HCT116 (cell line): ENCODE results near the gene LRRC72. TPM values are rescaled to one million over a fixed set of nuclear protein-coding genes. Genes with fewer than 3 reads are reported as not detected.

Experiments
- ATAC-seq: fragments of 200-7000 bp; cut with Tn5 transposase; 2 replicates; pipeline ENCODE4 v1.9.1; 2020; ENCODE audit warnings: mild to moderate bottlenecking, moderate library complexity
- BruUV-seq: library from RNA; stranded (reverse); fragments of 400-500 nt; replicated peaks from 2 replicates; lab custom pipeline; 2021; lab: Mats Ljungman, UMichigan
- CTCF ChIA-PET: fragments of 300-600 bp; sonication (Branson Sonifier 250); formaldehyde crosslinking; loops from one replicate; lab custom pipeline; 2021; ENCODE audit warnings: antibody characterized with exemption; lab: Charles Lee
- POLR2A ChIA-PET: fragments of 300-600, 350-600 bp; sonication (Branson Sonifier 250); formaldehyde crosslinking; loops from one replicate; lab custom pipeline; 2021; ENCODE audit warnings: antibody characterized with exemption; lab: Charles Lee
- RAD21 ChIA-PET, 2 experiments: fragments of 300-600 bp; sonication (Branson Sonifier 250); formaldehyde crosslinking; loops; one replicate each; lab custom pipeline; 2023; ENCODE audit warnings: low total read pairs in 2 of 2; ENCODE audit not compliant: uncharacterized antibody in 2 of 2, unreplicated experiment in 2 of 2, low non-redundant PET in 1 of 2; lab: Charles Lee
- DNase-seq: peaks from one replicate; pipeline ENCODE4 v3.0.0-alpha.2; 2010; ENCODE audit warnings: low read depth, low spot score
- H2AFZ ChIP-seq: fragments of 200-600 bp; shearing (Covaris generic), sonication (generic); 2 replicates; pipeline ENCODE4 v1.6.1; 2017; ENCODE audit warnings: low read depth, mixed run types, mixed read lengths, antibody characterized with exemption, low read length; ENCODE audit not compliant: poor library complexity, severe bottlenecking
- H3K27ac ChIP-seq: 2 replicates; pipeline ENCODE4 v1.5.1; 2012; ENCODE audit warnings: low read depth, low read length
- H3K27me3 ChIP-seq: fragments of 200-600 bp; sonication (generic); 2 replicates; pipeline ENCODE4 v1.6.1; 2016; ENCODE audit warnings: mixed run types, low read length, mixed read lengths; ENCODE audit not compliant: insufficient read depth
- H3K36me3 ChIP-seq, 2 experiments: fragments of 200-500 bp in 1 of 2; fragments of 200-600 bp in 1 of 2; sonication (Bioruptor generic) in 1 of 2; sonication (generic) in 1 of 2; 2 replicates each; pipeline versions ENCODE4 v1.5.1 to v1.6.1; 2014 to 2016; ENCODE audit warnings: low read length in 2 of 2, inconsistent platforms in 1 of 2, mixed read lengths in 1 of 2, mixed run types in 1 of 2; ENCODE audit not compliant: insufficient read depth in 2 of 2, control insufficient read depth in 1 of 2
- H3K4me1 ChIP-seq, 2 experiments: fragments of 200-600 bp in 1 of 2; sonication (generic) in 1 of 2; 2 replicates each; pipeline versions ENCODE4 v1.5.1 to v1.6.1; 2012 to 2017; ENCODE audit warnings: low read length in 2 of 2, inconsistent platforms in 1 of 2, mild to moderate bottlenecking in 1 of 2, mixed read lengths in 1 of 2, mixed run types in 1 of 2, moderate library complexity in 1 of 2; ENCODE audit not compliant: insufficient read depth in 2 of 2, control insufficient read depth in 1 of 2
- H3K4me2 ChIP-seq: fragments of 200-600 bp; sonication (generic); 2 replicates; pipeline ENCODE4 v1.6.1; 2017; ENCODE audit warnings: mixed run types, low read length, mixed read lengths
- H3K4me3 ChIP-seq, 2 experiments: fragments of 200-600 bp in 1 of 2; sonication (generic) in 1 of 2; replicated peaks in 1 of 2; 2 replicates each; pipeline ENCODE4 v1.5.1; 2011 to 2016; ENCODE audit warnings: low read length in 2 of 2, control low read depth in 1 of 2, low read depth in 1 of 2, mild to moderate bottlenecking in 1 of 2, mixed read lengths in 1 of 2, mixed run types in 1 of 2
- H3K79me2 ChIP-seq: fragments of 200-600 bp; sonication (generic); 2 replicates; pipeline ENCODE4 v1.6.1; 2017; ENCODE audit warnings: mild to moderate bottlenecking, mixed run types, low read length, moderate library complexity, mixed read lengths; ENCODE audit not compliant: insufficient read depth
- H3K9ac ChIP-seq: fragments of 200-600 bp; sonication (generic); 2 replicates; pipeline ENCODE4 v1.6.1; 2016; ENCODE audit warnings: low read length, mixed read lengths
- H3K9me2 ChIP-seq: fragments of 200-600 bp; sonication (generic), shearing (Covaris generic); 2 replicates; pipeline ENCODE4 v1.6.1; 2017; ENCODE audit warnings: mixed run types, mild to moderate bottlenecking, moderate library complexity; ENCODE audit not compliant: insufficient read depth
- H3K9me3 ChIP-seq, 2 experiments: fragments of 200-500 bp in 1 of 2; fragments of 200-600 bp in 1 of 2; sonication (Bioruptor generic) in 1 of 2; sonication (generic) in 1 of 2; 2 replicates each; pipeline ENCODE4 v1.6.1; 2014 to 2017; ENCODE audit warnings: low read length in 2 of 2, mixed read lengths in 2 of 2, inconsistent platforms in 1 of 2, low read depth in 1 of 2, mild to moderate bottlenecking in 1 of 2, mixed run types in 1 of 2, moderate library complexity in 1 of 2; ENCODE audit not compliant: control insufficient read depth in 1 of 2, insufficient read depth in 1 of 2
- H4K20me1 ChIP-seq: fragments of 200-600 bp; sonication (generic), shearing (Covaris generic); 2 replicates; pipeline ENCODE4 v1.6.1; 2017; ENCODE audit warnings: mixed run types, mild to moderate bottlenecking, moderate library complexity; ENCODE audit not compliant: insufficient read depth
- ATF3 ChIP-seq: IDR thresholded peaks from 2 replicates; pipeline ENCODE4 v1.6.1; 2012
- CTCF ChIP-seq, 3 experiments: fragments of 200-600 bp in 1 of 3; sonication (generic) in 1 of 3; IDR thresholded peaks in 2 of 3; conservative IDR thresholded peaks in 1 of 3; 2 replicates each; pipeline ENCODE4 v1.5.1; 2012 to 2017; ENCODE audit warnings: low read depth in 2 of 3, low read length in 2 of 3, antibody characterized with exemption in 1 of 3, borderline replicate concordance in 1 of 3, control low read depth in 1 of 3, mild to moderate bottlenecking in 1 of 3, mixed read lengths in 1 of 3, mixed run types in 1 of 3, moderate library complexity in 1 of 3; ENCODE audit not compliant: insufficient read depth in 1 of 3
- EGR1 ChIP-seq: IDR thresholded peaks from 2 replicates; pipeline ENCODE4 v1.6.1; 2012; ENCODE audit warnings: low read depth
- ELF1 ChIP-seq: IDR thresholded peaks from 2 replicates; pipeline ENCODE4 v1.6.1; 2012; ENCODE audit warnings: low read depth, borderline replicate concordance
- EZH2 ChIP-seq: fragments of 200-600 bp; sonication (generic); IDR thresholded peaks from 2 replicates; pipeline ENCODE4 v1.6.1; 2017; ENCODE audit warnings: antibody characterized with exemption, mixed run types
- JUND ChIP-seq: IDR thresholded peaks from 2 replicates; pipeline ENCODE4 v1.6.1; 2012
- MAX ChIP-seq: IDR thresholded peaks from 2 replicates; pipeline ENCODE4 v1.6.1; 2012
- POLR2A ChIP-seq: IDR thresholded peaks from 2 replicates; pipeline ENCODE4 v1.7.0; 2011; ENCODE audit warnings: borderline replicate concordance; ENCODE audit not compliant: insufficient read depth, insufficient read length; ENCODE audit errors: extremely low read depth
- RAD21 ChIP-seq: IDR thresholded peaks from 2 replicates; pipeline ENCODE4 v1.6.1; 2012; ENCODE audit warnings: low read depth, mild to moderate bottlenecking
- SP1 ChIP-seq: IDR thresholded peaks from 2 replicates; pipeline ENCODE4 v1.6.1; 2012; ENCODE audit warnings: low read depth
- SRF ChIP-seq: IDR thresholded peaks from 2 replicates; pipeline ENCODE4 v1.6.1; 2012; ENCODE audit warnings: low read depth
- TCF7L2 ChIP-seq: IDR thresholded peaks from 2 replicates; pipeline ENCODE4 v1.7.0; 2011; ENCODE audit warnings: borderline replicate concordance, inconsistent platforms; ENCODE audit not compliant: insufficient read depth, insufficient read length; ENCODE audit errors: extremely low read depth
- YY1 ChIP-seq: IDR thresholded peaks from 2 replicates; pipeline ENCODE4 v1.6.1; 2011; ENCODE audit warnings: low read length, low read depth, moderate library complexity, mild to moderate bottlenecking; ENCODE audit not compliant: insufficient replicate concordance; ENCODE audit errors: extremely low read depth
- ZFX ChIP-seq: fragments of 450-650 bp; IDR thresholded peaks from 2 replicates; pipeline ENCODE4 v1.6.1; 2017
- intact Hi-C: fragments of 100-400 bp; cut with micrococcal nuclease; formaldehyde crosslinking; loops from 2 replicates; pipeline ENCODE4 v1.10.0; 2022
- total RNA-seq: library from RNA; stranded (reverse); gene quantifications from one replicate; pipeline ENCODE4 v1.2.1, GENCODE V29; 2021; ENCODE audit not compliant: unreplicated experiment
- TF ChIP-seq, protein P1 (sequence below): IDR thresholded peaks from 2 replicates; pipeline ENCODE4 v1.6.1; 2011; ENCODE audit warnings: mild to moderate bottlenecking, low read length, moderate library complexity; ENCODE audit not compliant: insufficient replicate concordance; ENCODE audit errors: extremely low read depth

The LRRC72 gene
- total RNA-seq, 1 experiment from 2014 or later = not detected

GRCh38 chr7:16563281-16564022 is 36.8 kb downstream of the LRRC72 start:
- no peak overlapping the region for H3K4me3 ChIP-seq
- ATAC-seq = no peak
- POLR2A ChIA-PET = no interaction called here

More at GRCh38 chr7:16563281-16564022, 36.8 kb downstream of the LRRC72 start:
- no TSS peak for BruUV-seq
- Histone ChIP-seq H3K79me2 (no peaks in the 10 kb centered on the region), H3K9me3 (no peaks in the 10 kb centered on the region), H3K9me2 (no peaks in the 10 kb centered on the region)
- intact Hi-C loops = loop anchor here (2.0 kb wide), 1 partner anchor 485 kb away; no protein-coding TSS in a partner anchor
- TF ChIP-seq YY1 (no peak), ATF3 (no peak), EGR1 (no peak), POLR2A (no peak), JUND (no peak), MAX (no peak), ZFX (no peak), ELF1 (no peak), CTCF (IDR thresholded peaks at IDR 0.05 in 2 of 3, conservative IDR thresholded peaks at IDR 0.05 in 1 of 3; ENCODE audit: borderline replicate concordance in 1 of 3, insufficient read depth in 1 of 3, low read depth in 2 of 3, low read length in 2 of 3) (no peak), SP1 (no peak), RAD21 (no peak), SRF (no peak), TCF7L2 (no peak), EZH2 (no peak)
- TF ChIP-seq, protein P1, sequence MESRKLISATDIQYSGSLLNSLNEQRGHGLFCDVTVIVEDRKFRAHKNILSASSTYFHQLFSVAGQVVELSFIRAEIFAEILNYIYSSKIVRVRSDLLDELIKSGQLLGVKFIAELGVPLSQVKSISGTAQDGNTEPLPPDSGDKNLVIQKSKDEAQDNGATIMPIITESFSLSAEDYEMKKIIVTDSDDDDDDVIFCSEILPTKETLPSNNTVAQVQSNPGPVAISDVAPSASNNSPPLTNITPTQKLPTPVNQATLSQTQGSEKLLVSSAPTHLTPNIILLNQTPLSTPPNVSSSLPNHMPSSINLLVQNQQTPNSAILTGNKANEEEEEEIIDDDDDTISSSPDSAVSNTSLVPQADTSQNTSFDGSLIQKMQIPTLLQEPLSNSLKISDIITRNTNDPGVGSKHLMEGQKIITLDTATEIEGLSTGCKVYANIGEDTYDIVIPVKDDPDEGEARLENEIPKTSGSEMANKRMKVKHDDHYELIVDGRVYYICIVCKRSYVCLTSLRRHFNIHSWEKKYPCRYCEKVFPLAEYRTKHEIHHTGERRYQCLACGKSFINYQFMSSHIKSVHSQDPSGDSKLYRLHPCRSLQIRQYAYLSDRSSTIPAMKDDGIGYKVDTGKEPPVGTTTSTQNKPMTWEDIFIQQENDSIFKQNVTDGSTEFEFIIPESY = no peak
- TF ChIP-seq, all 23 proteins: peak for 0
- ChIA-PET CTCF (no interaction called here), RAD21 (no interaction called here)
- H3K36me3 ChIP-seq = no peaks in the 10 kb centered on the region
- no peaks in the 10 kb centered on the region for H4K20me1 ChIP-seq
- no peaks in the 10 kb centered on the region for H3K27me3 ChIP-seq
- H2AFZ ChIP-seq = no peak overlapping the region
- H3K27ac ChIP-seq = no peak overlapping the region
- H3K4me2 ChIP-seq = no peak overlapping the region
- no peak overlapping the region for H3K9ac ChIP-seq
- no peaks in the 10 kb centered on the region; a peak in 1 of 4 replicates for H3K4me1 ChIP-seq
- no peak for DNase-seq
